ENCODE results near the gene CRTAP. TPM values are rescaled to one million over a fixed set of nuclear protein-coding genes. Genes with fewer than 3 reads are reported as not detected.
"Not testable (repeated sequence)": the region's sequence is repeated elsewhere in the genome, so short reads cannot be mapped to it uniquely, and the experiment has no call there.

The CRTAP gene
- total RNA-seq, 4 donors from 2014 or later: 75.2 to 107 (median 83.1) TPM

DNA sequence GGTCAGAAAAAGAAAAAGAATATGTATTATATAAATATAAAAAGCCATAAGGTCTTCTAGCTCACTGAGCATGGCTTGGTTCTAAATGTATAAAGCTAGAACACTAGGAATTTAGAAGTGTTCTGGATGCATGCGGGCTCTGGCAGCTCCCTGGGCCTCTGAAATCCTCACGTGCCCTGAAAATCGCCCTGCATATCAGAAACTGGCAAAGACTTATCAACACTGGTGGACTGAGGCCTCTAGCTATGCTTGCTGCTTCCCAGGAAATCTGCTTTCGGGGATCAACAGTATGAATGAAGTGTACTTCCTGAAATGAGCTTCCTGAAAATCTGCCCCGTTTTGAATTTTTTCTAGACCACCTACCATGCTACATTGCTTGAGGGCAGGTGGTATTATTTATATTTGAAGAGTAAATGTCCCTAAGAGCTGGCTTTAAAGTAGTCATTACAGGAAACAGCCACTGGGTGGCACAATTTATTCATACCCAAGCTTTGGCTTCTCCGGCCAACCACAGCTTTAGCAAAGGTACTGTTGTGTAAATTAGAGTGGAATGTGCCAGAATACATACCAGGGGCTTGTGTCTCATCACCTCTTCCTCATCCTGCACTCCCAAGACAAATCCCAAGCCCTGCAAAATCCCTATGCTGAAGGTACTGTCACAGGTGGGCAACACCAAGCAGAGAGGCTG is 17.7 kb downstream of the CRTAP start:
- no peaks in the 10 kb centered on the region for H3K4me1 ChIP-seq
- TF ChIP-seq, protein P1, sequence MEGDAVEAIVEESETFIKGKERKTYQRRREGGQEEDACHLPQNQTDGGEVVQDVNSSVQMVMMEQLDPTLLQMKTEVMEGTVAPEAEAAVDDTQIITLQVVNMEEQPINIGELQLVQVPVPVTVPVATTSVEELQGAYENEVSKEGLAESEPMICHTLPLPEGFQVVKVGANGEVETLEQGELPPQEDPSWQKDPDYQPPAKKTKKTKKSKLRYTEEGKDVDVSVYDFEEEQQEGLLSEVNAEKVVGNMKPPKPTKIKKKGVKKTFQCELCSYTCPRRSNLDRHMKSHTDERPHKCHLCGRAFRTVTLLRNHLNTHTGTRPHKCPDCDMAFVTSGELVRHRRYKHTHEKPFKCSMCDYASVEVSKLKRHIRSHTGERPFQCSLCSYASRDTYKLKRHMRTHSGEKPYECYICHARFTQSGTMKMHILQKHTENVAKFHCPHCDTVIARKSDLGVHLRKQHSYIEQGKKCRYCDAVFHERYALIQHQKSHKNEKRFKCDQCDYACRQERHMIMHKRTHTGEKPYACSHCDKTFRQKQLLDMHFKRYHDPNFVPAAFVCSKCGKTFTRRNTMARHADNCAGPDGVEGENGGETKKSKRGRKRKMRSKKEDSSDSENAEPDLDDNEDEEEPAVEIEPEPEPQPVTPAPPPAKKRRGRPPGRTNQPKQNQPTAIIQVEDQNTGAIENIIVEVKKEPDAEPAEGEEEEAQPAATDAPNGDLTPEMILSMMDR (IDR thresholded peaks at IDR 0.05 in 4 of 5, conservative IDR thresholded peaks at IDR 0.05 in 1 of 5): peak; percentile 44 to 80 (median 61)
- TF ChIP-seq POLR2A (IDR thresholded peaks at IDR 0.05): no peak
- in situ Hi-C loops (cut with MboI; ENCODE audit: low sequenced_read_pairs in 4 of 4): loop anchor here (5.0 to 25.0 kb wide), 3 partner anchors 241 to 256 kb away; no protein-coding TSS in a partner anchor
- ATAC-seq: peak; percentile 66 to 89
- H3K27me3 ChIP-seq: no peaks in the 10 kb centered on the region
- intact Hi-C loops (cut with DNase I; ENCODE audit: low total_unique reads): no loop called here
- peaks cover 0 to 64% of the 10 kb centered on the region in 2 donors for H3K36me3 ChIP-seq
- H3K27ac ChIP-seq: no peak overlapping the region
- no peak for DNase-seq
- no peak overlapping the region for H3K4me3 ChIP-seq
- H3K9me3 ChIP-seq: no peaks in the 10 kb centered on the region

GRCh38 chr3:33132019-33132360 is 18.2 kb downstream of the CRTAP start:
- DNase-seq (no peak), ATAC-seq (no peak)
- H3K4me3 ChIP-seq: no peak overlapping the region
- no peak for TF ChIP-seq POLR2A (IDR thresholded peaks at IDR 0.05)
- TF ChIP-seq, protein P1 (IDR thresholded peaks at IDR 0.05 in 4 of 5, conservative IDR thresholded peaks at IDR 0.05 in 1 of 5): no peak
- in situ Hi-C loops (cut with MboI; ENCODE audit: low sequenced_read_pairs in 4 of 4) (loop anchor here (5.0 to 25.0 kb wide), 3 partner anchors 240 to 255 kb away; no protein-coding TSS in a partner anchor), intact Hi-C loops (cut with DNase I; ENCODE audit: low total_unique reads) (no loop called here)
- H3K36me3 ChIP-seq: peaks cover 0 to 69% of the 10 kb centered on the region in 2 donors
- no peaks in the 10 kb centered on the region for H3K9me3 ChIP-seq
- no peaks in the 10 kb centered on the region for H3K27me3 ChIP-seq
- no peak overlapping the region for H3K27ac ChIP-seq
- H3K4me1 ChIP-seq: no peaks in the 10 kb centered on the region

DNA sequence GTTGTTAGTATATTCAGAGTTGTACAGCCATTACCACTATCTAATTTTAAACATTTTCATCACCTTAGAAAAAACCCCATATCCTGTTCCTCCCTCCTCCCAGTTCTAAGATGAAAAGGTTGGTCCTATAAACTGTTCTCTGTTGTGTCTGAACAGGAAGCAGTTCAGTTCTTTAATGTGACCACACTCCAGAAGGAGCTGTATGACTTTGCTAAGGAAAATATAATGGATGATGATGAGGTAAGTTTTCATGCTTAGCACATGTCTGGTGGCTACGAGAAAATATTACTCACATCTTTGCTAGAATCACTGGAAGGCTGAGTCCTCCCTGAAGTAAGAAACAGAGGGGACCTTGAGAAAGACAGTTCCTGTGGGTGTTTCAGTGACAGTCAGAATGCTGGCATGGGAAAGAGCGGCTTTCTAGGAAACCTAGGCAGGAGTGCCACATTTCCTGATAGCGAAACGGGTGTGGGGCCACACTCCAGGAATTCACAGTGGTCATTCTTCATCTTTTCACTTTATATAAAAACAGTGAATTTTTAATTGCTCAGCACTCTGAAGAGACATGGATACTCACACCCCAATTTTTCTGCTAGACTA is 20.3 kb downstream of the CRTAP start:
- H3K27ac ChIP-seq: no peak overlapping the region
- ATAC-seq: no peak

GRCh38 chr3:33137691-33138090 is 23.9 kb downstream of the CRTAP start:
- in situ Hi-C loops (cut with MboI; ENCODE audit: low sequenced_read_pairs in 4 of 4) (loop anchor here in 2 of 4 donors (10.0 to 25.0 kb wide), 2 partner anchors 237 to 250 kb away; no protein-coding TSS in a partner anchor), intact Hi-C loops (cut with DNase I; ENCODE audit: low total_unique reads) (loop anchor here (2.0 kb wide), 1 partner anchor 63 kb away; no protein-coding TSS in a partner anchor)
- H3K4me1 ChIP-seq: no peaks in the 10 kb centered on the region
- DNase-seq (no peak), ATAC-seq (no peak)
- H3K27me3 ChIP-seq: no peaks in the 10 kb centered on the region
- H3K36me3 ChIP-seq: peaks cover 0 to 66% of the 10 kb centered on the region in 2 donors
- TF ChIP-seq POLR2A (IDR thresholded peaks at IDR 0.05): no peak
- TF ChIP-seq, protein P1 (IDR thresholded peaks at IDR 0.05 in 4 of 5, conservative IDR thresholded peaks at IDR 0.05 in 1 of 5): no peak
- H3K9me3 ChIP-seq: no peaks in the 10 kb centered on the region
- no peak overlapping the region for H3K4me3 ChIP-seq
- H3K27ac ChIP-seq: no peak overlapping the region

More for the DNA sequence above, 20.3 kb downstream of the CRTAP start:
- DNase-seq: no peak
- intact Hi-C loops (cut with DNase I; ENCODE audit: low total_unique reads) (no loop called here), in situ Hi-C loops (cut with MboI; ENCODE audit: low sequenced_read_pairs in 4 of 4) (loop anchor here (5.0 to 25.0 kb wide), 3 partner anchors 238 to 253 kb away; no protein-coding TSS in a partner anchor)
- TF ChIP-seq POLR2A (IDR thresholded peaks at IDR 0.05): no peak
- TF ChIP-seq, protein P1 (IDR thresholded peaks at IDR 0.05 in 4 of 5, conservative IDR thresholded peaks at IDR 0.05 in 1 of 5): no peak
- H3K4me1 ChIP-seq: no peaks in the 10 kb centered on the region
- H3K4me3 ChIP-seq: no peak overlapping the region
- H3K36me3 ChIP-seq: peaks cover 0 to 65% of the 10 kb centered on the region in 2 donors
- H3K27me3 ChIP-seq: no peaks in the 10 kb centered on the region
- no peaks in the 10 kb centered on the region for H3K9me3 ChIP-seq

GRCh38 chr3:33139006-33139623 is 25.3 kb downstream of the CRTAP start:
- H3K4me1 ChIP-seq; H3K9me3 ChIP-seq; H3K4me3 ChIP-seq; H3K27me3 ChIP-seq; intact Hi-C loops (cut with DNase I; ENCODE audit: low total_unique reads); ATAC-seq; DNase-seq; H3K27ac ChIP-seq: not testable (repeated sequence)
- peaks cover 0 to 55% of the 10 kb centered on the region in 2 donors for H3K36me3 ChIP-seq
- in situ Hi-C loops (cut with MboI; ENCODE audit: low sequenced_read_pairs in 4 of 4): loop anchor here in 2 of 4 donors (10.0 to 25.0 kb wide), 2 partner anchors 236 to 248 kb away; no protein-coding TSS in a partner anchor
